MM.1S (cell line): ENCODE data around the gene ANKRD29.

Source experiments
- EZH2 ChIP-seq: fragments of 300-600 bp; sonication (generic); optimal IDR thresholded peaks from 2 replicates; pipeline ENCODE3; 2017; ENCODE audit warnings: low read depth, mild to moderate bottlenecking, antibody characterized with exemption, low read length, mixed read lengths
- TF ChIP-seq, protein P1 (sequence below): fragments of 300-600 bp; sonication (generic); IDR thresholded peaks from 2 replicates; pipeline ENCODE4 v1.5.1; 2016; ENCODE audit warnings: antibody characterized with exemption, low read length, mixed read lengths

DNA sequence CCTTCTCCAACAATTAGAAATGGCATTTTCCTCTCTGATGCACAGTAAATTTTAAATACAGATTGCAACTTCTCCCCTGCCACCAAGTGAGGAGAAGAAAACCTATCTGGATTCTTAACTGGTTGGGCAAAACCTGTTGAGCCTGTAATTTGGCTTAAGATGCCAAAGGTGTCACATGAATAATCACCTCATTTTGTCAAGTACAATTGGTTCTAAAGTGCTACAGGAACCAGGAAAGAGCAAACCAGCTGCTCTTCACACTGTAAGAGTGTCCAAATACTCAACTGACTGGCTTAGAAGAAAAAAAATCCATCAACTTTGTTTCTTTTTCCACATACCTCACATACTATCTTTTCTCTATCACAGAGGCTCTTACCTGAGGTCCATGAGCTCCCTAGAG is 111.8 kb downstream of the ANKRD29 start:
- TF ChIP-seq, protein P1, sequence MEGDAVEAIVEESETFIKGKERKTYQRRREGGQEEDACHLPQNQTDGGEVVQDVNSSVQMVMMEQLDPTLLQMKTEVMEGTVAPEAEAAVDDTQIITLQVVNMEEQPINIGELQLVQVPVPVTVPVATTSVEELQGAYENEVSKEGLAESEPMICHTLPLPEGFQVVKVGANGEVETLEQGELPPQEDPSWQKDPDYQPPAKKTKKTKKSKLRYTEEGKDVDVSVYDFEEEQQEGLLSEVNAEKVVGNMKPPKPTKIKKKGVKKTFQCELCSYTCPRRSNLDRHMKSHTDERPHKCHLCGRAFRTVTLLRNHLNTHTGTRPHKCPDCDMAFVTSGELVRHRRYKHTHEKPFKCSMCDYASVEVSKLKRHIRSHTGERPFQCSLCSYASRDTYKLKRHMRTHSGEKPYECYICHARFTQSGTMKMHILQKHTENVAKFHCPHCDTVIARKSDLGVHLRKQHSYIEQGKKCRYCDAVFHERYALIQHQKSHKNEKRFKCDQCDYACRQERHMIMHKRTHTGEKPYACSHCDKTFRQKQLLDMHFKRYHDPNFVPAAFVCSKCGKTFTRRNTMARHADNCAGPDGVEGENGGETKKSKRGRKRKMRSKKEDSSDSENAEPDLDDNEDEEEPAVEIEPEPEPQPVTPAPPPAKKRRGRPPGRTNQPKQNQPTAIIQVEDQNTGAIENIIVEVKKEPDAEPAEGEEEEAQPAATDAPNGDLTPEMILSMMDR, result no peak
- no peak for TF ChIP-seq EZH2
